Measurements from ENCODE around the gene COL6A1.
"Not testable (repeated sequence)": the region's sequence is repeated elsewhere in the genome, so short reads cannot be mapped to it uniquely, and the experiment has no call there.

Gene COL6A1

GRCh38 chr21:45945868-45946210 is 35.7 kb upstream of the COL6A1 start:
- DNase-seq (ENCODE audit: low read depth in 3 of 3): no peak

DNA sequence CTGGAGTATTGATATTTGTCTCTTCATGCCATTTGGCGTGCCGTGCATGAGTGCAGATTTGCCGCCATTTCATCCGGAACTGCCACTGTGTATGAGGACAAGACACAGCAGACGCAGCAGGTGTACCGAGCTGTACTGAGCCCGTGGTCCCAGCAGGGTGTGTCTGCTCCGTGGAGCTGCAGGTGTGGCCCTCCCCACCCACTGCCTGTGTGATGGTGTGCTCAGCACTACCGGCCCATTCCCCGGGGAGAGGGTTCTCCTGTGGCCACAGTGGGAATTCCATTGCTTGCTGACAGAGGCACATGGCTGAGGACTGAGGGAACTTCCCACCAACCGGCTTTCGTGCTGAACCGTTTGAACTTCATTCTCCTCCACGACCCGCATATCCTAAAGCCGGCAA is 34.3 kb upstream of the COL6A1 start:
- no peak for DNase-seq (ENCODE audit: low read depth in 3 of 3)

DNA sequence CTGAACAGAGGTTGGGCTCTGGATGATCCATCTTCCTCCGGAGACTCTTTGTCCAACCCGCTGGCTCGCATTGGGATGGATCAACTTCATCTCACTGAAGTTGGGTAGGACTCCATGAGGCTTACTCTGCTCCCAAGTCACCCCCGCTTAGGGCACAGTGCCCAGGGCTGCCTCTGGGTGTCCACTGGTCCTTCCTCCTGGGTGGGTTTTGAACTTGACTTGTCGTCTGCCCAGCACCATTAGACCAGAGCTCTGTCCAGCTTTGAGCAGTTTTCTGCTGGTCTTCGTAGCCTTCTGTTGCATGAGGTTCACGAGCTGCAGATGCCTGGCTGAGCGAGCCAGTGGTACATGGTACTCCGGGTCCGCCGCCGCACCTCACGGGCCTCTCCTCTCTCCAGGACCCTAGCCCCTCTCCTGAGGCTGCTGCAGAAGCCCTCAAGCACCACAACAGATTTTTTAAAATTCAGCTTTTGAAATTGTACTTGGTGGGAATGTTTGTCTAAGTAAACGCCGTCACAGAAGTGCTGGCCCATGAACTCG is 33.8 kb upstream of the COL6A1 start:
- no peak for DNase-seq (ENCODE audit: low read depth in 3 of 3)

DNA sequence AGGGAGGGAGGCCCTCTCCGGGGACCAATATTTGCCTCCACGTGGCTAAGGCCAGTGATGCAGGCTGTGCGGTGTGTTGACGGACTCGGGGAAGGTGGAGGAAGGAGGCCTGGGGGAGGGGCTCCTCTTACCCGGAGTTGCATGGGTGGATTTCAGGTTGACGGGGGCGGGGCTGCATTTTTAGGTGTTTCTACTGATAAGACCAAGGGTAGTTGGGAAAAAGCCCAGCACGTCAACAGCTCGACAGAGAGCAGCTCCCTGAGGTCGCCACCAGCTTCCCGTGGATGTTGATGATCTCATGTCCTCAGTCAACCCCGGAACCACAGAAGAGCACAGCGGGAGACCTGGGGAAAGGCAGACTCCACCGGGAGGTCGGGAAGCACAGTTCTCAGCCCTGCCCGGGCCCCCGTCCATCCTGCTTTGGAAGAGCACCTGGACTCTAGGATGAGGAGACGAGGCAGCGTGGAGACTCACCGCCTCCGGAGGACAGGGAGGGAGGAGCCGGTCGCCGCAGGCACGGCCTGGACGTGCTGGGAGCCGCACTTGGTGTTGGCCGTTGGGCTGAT is 32.9 kb upstream of the COL6A1 start:
- no peak for DNase-seq (ENCODE audit: low read depth in 3 of 3)

DNA sequence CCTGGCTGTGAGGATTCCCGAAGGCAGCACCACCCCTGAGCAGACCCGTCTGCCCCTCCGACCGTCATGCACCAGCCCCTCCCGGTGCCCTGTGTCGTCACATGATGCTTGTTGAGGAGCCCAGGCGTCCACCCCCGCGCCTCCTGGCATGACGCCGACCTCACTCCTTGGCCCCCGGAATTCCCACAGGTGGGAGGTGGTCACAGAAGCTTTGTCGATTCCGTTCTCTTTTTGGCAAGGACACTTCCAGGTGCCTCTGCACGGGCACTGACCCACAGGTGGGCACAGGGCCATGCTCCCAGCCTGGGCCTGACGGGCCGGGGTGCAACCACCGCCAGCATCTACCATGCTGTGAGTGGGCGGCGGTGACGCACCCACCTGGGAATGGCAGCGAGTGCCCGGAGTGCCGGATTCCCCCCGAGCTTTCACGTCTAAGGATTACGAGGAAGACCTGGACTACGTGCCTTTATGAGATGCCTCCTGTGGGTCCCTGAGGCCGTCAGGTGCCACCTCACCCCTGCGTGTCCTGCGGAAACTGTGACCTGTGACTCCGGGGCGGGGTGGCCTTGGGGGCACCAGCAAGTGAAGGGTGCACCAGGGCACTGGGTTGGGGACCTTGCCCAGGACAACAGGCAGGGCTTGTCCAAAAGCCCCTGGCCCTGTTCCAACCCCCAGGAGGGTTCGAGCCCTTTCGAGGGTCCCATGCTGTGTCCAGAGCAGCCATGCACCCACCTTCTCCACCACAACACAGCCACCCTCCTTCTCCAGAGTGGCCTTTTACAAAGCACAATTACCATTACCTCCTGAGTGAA is 31.4 kb upstream of the COL6A1 start:
- no peak for DNase-seq (ENCODE audit: low read depth in 3 of 3)

GRCh38 chr21:45950740-45951515 is 30.6 kb upstream of the COL6A1 start:
- no peak for DNase-seq (ENCODE audit: low read depth in 3 of 3)

DNA sequence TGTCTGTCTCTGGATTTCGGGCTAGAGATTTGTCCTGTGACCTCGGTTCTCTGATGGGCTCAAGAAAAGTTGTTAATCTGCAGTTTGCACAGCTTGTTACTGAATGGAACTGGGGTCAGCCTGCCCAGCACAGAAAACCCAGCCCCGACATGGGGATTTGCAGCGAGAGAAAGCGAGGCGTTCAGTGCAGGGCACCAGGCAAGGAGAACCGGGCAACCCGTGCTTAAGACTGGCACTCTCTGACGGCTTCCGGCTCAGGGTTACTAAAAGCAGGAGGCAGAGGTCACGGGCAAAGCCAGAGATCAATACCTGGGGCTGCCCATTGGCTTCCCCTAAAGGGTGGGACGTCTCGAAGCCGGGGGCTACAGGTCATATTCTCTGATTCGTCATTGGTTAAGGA is 29.9 kb upstream of the COL6A1 start:
- DNase-seq (ENCODE audit: low read depth in 3 of 3): no peak

DNA sequence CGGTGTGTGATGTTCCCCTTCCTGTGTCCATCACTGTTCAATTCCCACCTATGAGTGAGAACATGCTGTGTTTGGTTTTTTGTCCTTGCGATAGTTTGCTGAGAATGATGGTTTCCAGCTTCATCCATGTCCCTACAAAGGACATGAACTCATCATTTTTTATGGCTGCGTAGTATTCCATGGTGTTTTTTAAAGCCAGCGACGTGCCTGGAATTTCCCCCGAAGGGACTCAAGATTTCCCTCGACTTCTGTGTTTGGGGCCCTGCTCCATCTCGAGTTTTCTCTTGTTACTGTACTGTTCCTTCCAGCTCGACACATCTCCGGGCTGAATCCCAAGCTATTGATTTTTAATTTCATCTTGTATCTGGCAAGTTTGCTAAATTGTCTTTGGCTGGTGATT is 29.0 kb upstream of the COL6A1 start:
- DNase-seq (ENCODE audit: low read depth in 3 of 3): not testable (repeated sequence)

DNA sequence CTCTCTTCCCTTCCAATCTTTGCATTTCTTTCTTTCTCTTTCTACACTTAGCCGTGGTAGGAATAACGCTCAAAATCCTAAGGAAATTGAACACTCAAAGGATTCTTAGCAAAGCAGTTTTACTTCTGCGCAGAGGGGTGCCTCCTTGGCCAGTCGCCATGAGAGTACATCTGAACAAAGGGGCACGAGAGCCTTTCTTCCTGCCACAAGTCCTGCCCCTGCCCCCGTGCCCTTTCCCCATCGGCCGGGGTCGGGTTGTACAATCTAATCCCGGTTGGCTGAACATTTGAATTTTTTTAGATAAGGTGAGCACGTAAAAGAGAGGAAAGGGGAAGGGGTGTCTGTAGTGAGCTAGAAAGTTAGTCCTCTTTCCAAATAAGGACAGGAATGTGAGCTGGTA is 28.6 kb upstream of the COL6A1 start:
- no peak for DNase-seq (ENCODE audit: low read depth in 3 of 3)

DNA sequence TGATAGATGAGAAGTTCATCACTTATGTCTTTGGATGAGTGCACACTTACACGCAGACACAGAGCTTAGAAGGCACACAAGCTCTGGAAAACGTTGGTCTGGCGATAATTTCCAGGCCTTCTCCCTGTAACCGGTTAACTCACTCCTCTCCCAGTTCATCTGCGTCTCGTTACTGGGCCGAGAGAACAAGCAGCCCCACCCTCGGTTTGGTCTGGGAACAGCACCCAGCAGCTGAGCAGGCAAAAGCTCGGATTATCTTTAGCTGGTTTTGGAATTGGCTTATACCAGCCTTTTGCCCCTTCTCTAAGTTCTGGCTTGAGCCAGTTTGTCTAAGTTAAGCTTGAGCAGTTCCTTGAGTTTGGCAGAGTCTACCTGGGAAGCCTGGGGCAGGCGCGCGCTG is 27.3 kb upstream of the COL6A1 start:
- DNase-seq (ENCODE audit: low read depth in 3 of 3): no peak

DNA sequence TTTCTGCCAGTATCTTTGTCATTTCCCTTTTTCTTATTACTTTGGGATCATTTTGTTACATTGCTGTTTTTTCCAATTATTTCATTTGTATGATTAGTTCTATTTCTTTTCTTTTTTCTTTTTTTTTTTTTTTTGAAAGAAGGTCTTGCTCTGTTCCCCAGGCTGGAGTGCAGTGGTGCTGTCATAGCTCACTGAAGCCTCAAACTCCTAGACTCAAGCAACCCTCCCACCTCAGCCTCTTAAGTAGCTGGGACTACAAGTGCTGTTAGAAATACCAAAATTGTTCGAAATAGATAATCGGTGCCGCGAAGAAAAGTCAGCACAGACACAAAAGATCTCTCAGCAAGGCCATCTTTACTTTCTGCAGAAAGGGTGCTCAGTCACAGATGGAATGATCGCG is 26.6 kb upstream of the COL6A1 start:
- no peak for DNase-seq (ENCODE audit: low read depth in 3 of 3)

DNA sequence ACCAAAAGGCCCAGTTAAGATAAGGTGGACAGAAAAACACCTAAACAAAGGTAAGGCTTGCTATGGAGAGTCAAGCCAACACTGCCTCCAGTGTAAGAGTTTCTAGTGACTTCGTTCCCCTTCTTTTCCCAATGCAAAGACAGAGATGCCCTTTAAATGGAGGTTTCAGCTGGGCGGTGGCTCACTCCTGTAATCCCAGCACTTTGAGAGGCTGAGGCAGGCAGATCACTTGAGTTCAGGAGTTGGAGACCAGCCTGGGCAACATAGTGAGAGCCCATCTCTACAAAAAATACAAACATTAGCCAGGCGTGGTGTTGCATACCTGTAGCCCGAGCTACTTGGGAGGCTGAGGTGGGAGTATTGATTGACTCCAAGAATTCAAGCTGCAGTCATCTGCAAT is 24.0 kb upstream of the COL6A1 start:
- no peak for DNase-seq (ENCODE audit: low read depth in 3 of 3)

- DNase-seq (ENCODE audit: low read depth in 3 of 3): no peak
Measured at GRCh38 chr21:45957981-45958600, 23.5 kb upstream of the COL6A1 start.

DNA sequence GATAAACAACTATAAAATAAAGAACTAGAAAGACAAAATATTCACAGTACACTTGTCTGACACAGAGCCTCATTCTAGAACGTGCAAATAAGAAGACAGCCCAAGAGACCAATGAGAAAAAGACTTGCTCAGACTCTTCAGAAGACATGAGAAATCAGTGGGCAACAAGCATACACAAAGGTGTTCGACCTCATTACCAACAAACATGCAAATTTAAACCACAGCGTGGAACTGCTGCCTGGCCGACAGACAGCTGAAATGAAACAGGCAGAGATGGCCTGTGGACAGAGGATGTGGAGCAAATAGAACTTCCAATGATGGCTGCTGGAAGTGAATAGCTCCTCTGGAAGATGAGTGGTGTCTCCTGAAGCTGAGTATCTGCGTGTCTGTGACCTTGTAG is 22.4 kb upstream of the COL6A1 start:
- DNase-seq (ENCODE audit: low read depth in 3 of 3): no peak

- no peak for DNase-seq (ENCODE audit: low read depth in 3 of 3)
Measured at GRCh38 chr21:45959779-45960390, 21.7 kb upstream of the COL6A1 start.

DNA sequence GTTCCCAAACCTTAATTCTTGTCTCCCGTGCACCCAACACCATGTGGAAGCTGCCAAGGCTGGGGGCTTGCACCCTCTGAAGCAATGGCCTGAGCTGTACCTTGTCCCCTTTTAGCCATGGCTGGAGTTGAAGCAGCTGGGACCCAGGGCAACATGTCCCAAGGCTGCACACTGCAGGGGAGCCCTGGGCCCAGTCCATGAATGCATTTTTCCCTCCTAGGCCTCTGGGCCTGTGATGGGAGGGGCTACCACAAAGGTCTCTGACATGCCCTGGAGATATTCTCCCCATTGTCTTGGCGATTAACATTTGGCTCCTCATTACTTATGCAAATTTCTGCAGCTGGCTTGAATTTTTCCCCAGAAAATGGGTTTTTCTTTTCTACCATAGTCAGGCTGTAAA is 20.2 kb upstream of the COL6A1 start:
- not testable (repeated sequence) for DNase-seq (ENCODE audit: low read depth in 3 of 3)

GRCh38 chr21:45962531-45963231 is 18.9 kb upstream of the COL6A1 start:
- DNase-seq (ENCODE audit: low read depth in 3 of 3): no peak

DNA sequence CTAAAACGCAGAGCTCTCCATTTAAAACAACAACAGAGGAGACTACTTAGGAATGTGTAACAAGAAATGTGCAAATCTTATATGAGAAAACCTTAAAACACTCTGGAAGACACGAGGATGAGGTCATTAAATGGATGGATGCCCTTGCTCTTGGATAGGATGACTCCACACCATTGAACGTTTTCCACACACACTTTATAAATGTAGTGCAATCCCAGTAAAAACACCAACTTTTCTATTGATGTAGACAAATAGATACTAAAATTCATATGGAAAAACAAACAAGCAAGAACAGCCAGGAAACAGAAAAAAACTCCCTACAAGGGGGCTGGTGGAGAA is 18.4 kb upstream of the COL6A1 start:
- no peak for DNase-seq (ENCODE audit: low read depth in 3 of 3)

DNA sequence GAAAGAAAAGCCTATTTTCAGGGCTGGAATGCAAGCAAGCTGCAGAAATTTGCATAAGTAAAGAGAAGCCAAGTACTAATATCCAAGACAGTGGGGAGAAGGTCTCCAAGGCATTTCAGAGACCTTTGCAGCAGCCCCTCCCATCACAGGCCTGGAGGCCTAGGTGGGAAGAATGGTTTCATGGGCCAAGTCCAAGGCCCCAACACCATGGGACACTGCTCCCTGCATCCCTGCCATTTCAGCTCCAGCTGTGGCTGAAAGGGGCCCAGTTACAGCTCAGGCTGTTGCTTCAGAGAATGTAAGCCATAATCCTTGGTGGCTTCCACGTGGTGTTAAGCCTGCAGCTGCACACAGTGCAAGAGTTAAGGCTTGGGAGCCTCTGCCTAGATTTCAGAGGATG is 16.9 kb upstream of the COL6A1 start:
- DNase-seq (ENCODE audit: low read depth in 3 of 3): no peak

DNA sequence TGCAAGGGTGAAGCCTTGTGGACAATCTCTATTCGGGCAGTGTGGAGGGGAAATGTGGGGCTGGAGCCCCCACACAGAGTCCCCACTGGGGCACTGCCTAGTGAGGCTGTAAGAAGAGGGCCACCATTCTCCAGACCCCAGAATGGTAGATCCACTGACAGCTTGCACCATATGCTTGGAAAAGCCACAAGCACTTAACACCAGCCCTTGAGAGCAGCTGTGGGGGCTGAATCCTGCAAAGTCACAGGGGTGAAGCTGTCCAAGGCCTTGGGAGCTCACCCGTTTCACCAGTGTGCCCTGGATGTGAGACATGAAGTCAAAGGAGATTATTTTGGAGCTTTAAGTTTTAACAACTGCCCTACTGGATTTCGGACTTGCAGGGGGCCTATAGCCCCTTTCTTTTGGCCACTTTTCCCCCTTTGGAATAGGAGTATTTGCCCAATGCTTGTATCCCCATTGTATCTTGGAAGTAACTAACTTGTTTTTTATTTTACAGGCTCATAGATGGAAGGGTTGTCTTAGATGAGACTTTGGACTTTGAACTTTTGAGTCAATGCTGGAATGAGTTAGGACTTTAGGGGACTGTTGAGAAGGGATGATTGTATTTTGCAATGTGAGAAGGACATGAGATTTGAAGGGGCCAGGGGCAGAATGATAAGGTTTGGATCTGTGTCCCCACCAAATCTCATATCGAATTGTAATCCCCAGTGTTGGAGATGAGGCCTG is 16.3 kb upstream of the COL6A1 start:
- DNase-seq (ENCODE audit: low read depth in 3 of 3): no peak

Data from stimulated activated CD4-positive, alpha-beta T cell treated with anti-CD3 and anti-CD28 coated beads, TNF-alpha, amount 100 ng/mL, for 48 hours (primary cell).